A549 (cell line): Measurements from ENCODE around the gene BANP. TPM values are rescaled to one million over a fixed set of nuclear protein-coding genes. Genes with fewer than 3 reads are reported as not detected.

ENCODE experiments used
- ATAC-seq, 2 experiments: fragments of 200-7000 bp in 1 of 2; fragments of >200 bp in 1 of 2; cut with Nextera tagmentation in 1 of 2; cut with Tn5 transposase in 1 of 2; 3 replicates each; pipeline versions ENCODE4 v1.8.0 to v1.9.1; 2018 to 2020; ENCODE audit warnings: mild to moderate bottlenecking in 1 of 2, moderate library complexity in 1 of 2
- CTCF ChIA-PET: fragments of 300-600 bp; sonication (Branson Sonifier 250); formaldehyde crosslinking; extraction: SDS; loops from one replicate; lab custom pipeline; 2021; ENCODE audit warnings: antibody characterized with exemption, inconsistent platforms; lab: Yijun Ruan, JAX
- POLR2A ChIA-PET: fragments of 350-600 bp; formaldehyde crosslinking; extraction: SDS; loops from one replicate; lab custom pipeline; 2021; ENCODE audit warnings: antibody characterized with exemption, inconsistent platforms; lab: Yijun Ruan, JAX
- DNase-seq, 2 experiments: peaks; one replicate each; pipeline versions ENCODE4 v3.0.0 to v3.0.0-alpha.2; 2011 to 2016; ENCODE audit warnings: low read depth in 1 of 2, low spot score in 1 of 2
- FAIRE-seq: peaks from 2 replicates; lab custom pipeline; 2011; peaks lifted over from hg19 to GRCh38; lab: Jason Lieb, UNC
- H3K27ac ChIP-seq, 2 experiments: fragments of >200 bp; sonication (Bioruptor Twin); formaldehyde crosslinking; 3 replicates each; pipeline ENCODE4 v1.5.1; 2016 to 2017
- H3K4me1 ChIP-seq: fragments of >200 bp; sonication (Bioruptor Twin); formaldehyde crosslinking; 3 replicates; pipeline ENCODE4 v1.6.1; 2016
- H3K4me2 ChIP-seq: fragments of >200 bp; sonication (Bioruptor Twin); formaldehyde crosslinking; 3 replicates; pipeline ENCODE4 v1.6.1; 2016
- H3K4me3 ChIP-seq: fragments of >200 bp; sonication (Bioruptor Twin); formaldehyde crosslinking; 3 replicates; pipeline ENCODE4 v1.5.1; 2016
- H3K9me3 ChIP-seq: fragments of >200 bp; sonication (Bioruptor Twin); formaldehyde crosslinking; 3 replicates; pipeline ENCODE4 v1.6.1; 2016
- ESRRA ChIP-seq: fragments of 150-350 bp; IDR thresholded peaks from 2 replicates; pipeline ENCODE4 v1.6.1; 2014; ENCODE audit warnings: mild to moderate bottlenecking, low read length, borderline replicate concordance
- KDM1A ChIP-seq: fragments of 200-600 bp; sonication (generic); IDR thresholded peaks from 2 replicates; pipeline ENCODE4 v1.6.1; 2016; ENCODE audit warnings: low read depth, mild to moderate bottlenecking
- MAFK ChIP-seq: fragments of 450-650 bp; IDR thresholded peaks from 2 replicates; pipeline ENCODE4 v1.6.1; 2014; ENCODE audit not compliant: partially characterized antibody
- MAZ ChIP-seq: fragments of 150-350 bp; IDR thresholded peaks from 2 replicates; pipeline ENCODE4 v1.6.1; 2014; ENCODE audit warnings: antibody characterized with exemption, low read depth, low read length, borderline replicate concordance
- NFE2L2 ChIP-seq: fragments of 150-350 bp; conservative IDR thresholded peaks from 2 replicates; pipeline ENCODE4 v1.6.1; 2014; ENCODE audit warnings: low read length
- NPAS2 ChIP-seq: fragments of 250-450 bp; sonication (Bioruptor Pico); IDR thresholded peaks from 2 replicates; pipeline ENCODE4 v1.8.0; 2022; ENCODE audit warnings: mild to moderate bottlenecking, moderate library complexity, borderline replicate concordance
- PHF8 ChIP-seq: fragments of 200-600 bp; sonication (generic); IDR thresholded peaks from 2 replicates; pipeline ENCODE4 v1.6.1; 2016; ENCODE audit warnings: low read depth, mild to moderate bottlenecking, antibody characterized with exemption, moderate library complexity, borderline replicate concordance
- USF2 ChIP-seq: fragments of 450-650 bp; IDR thresholded peaks from 2 replicates; pipeline ENCODE4 v1.6.1; 2014; ENCODE audit warnings: antibody characterized with exemption
- ZNF302 ChIP-seq: fragments of 250-450 bp; sonication (Bioruptor Pico); IDR thresholded peaks from 2 replicates; pipeline ENCODE4 v1.9.0; 2021; ENCODE audit warnings: inconsistent platforms, mild to moderate bottlenecking, moderate library complexity
- WGBS: methylation state at CpG from one replicate; pipeline ENCODE4 v1.1.6; 2017; ENCODE audit errors: missing lambda C conversion rate; 5-methylcytosine and 5-hydroxymethylcytosine counted together
- polyA plus RNA-seq, 4 experiments: library from polyadenylated mRNA; depleted of rRNA in 3 of 4; stranded (reverse); fragments of >200 nt; fragmentation: RNase III in 1 of 4; extraction: RNeasy Plus Mini Kit Qiagen cat#74134 plus additional on column Dnase treatment in 1 of 4; gene quantifications; 2 replicates in 3 of 4; 3 replicates in 1 of 4; pipeline ENCODE4 v1.2.3, GENCODE V29; 2011 to 2017
- TF ChIP-seq, protein P1 (sequence below): fragments of >200 bp; sonication (Bioruptor Twin); formaldehyde crosslinking; IDR thresholded peaks from 3 replicates; pipeline ENCODE4 v1.5.1; 2016
- TF ChIP-seq, protein P2 (sequence below): fragments of 200-600 bp; sonication (generic); IDR thresholded peaks from 2 replicates; pipeline ENCODE4 v1.6.1; 2016; ENCODE audit warnings: antibody characterized with exemption, mild to moderate bottlenecking, moderate library complexity

Gene BANP
- polyA plus RNA-seq, 2 of the 4 experiments (the other 2 are of a cell fraction), result 17.1 to 17.2 TPM

GRCh38 chr16:87939562-87940423 is 11.4 kb upstream of the BANP start:
- Histone ChIP-seq H3K4me2 (no peak overlapping the region), H3K9me3 (no peaks in the 10 kb centered on the region), H3K4me1 (no peaks in the 10 kb centered on the region), H3K4me3 (no peak overlapping the region), H3K27ac (no peak overlapping the region)
- peak in 1 of 2 experiments; percentile 63; a peak in 3 of 6 replicates for ATAC-seq
- FAIRE-seq, result no peak
- ChIA-PET CTCF (interaction anchor here (0.8 to 1.0 kb wide), 2 partner anchors 11 to 23 kb away, joined by 3 to 4 read pairs; partner anchors contain the start of gene BANP), POLR2A (interaction anchor here (0.8 kb wide), 1 partner anchor 11 kb away, joined by 3 read pairs; the partner anchor contains the start of gene BANP)
- DNase-seq, result no peak
- no peak for TF ChIP-seq PHF8
- no peak for TF ChIP-seq NFE2L2
- no peak for TF ChIP-seq NPAS2 (CRISPR knock-in tag)
- TF ChIP-seq, protein P1, sequence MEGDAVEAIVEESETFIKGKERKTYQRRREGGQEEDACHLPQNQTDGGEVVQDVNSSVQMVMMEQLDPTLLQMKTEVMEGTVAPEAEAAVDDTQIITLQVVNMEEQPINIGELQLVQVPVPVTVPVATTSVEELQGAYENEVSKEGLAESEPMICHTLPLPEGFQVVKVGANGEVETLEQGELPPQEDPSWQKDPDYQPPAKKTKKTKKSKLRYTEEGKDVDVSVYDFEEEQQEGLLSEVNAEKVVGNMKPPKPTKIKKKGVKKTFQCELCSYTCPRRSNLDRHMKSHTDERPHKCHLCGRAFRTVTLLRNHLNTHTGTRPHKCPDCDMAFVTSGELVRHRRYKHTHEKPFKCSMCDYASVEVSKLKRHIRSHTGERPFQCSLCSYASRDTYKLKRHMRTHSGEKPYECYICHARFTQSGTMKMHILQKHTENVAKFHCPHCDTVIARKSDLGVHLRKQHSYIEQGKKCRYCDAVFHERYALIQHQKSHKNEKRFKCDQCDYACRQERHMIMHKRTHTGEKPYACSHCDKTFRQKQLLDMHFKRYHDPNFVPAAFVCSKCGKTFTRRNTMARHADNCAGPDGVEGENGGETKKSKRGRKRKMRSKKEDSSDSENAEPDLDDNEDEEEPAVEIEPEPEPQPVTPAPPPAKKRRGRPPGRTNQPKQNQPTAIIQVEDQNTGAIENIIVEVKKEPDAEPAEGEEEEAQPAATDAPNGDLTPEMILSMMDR, result no peak
- 77% methylated on average over 13 of the region's 13 CpGs for WGBS

- no peak overlapping the region for H3K4me2 ChIP-seq
- H3K9me3 ChIP-seq, result no peaks in the 10 kb centered on the region
- DNase-seq, result no peak
- no peak overlapping the region for H3K4me3 ChIP-seq
- POLR2A ChIA-PET, result no interaction called here
- WGBS, result 65% methylated on average over 5 of the region's 5 CpGs
- CTCF ChIA-PET, result no interaction called here
- TF ChIP-seq NFE2L2 (no peak), KDM1A (no peak)
- TF ChIP-seq, all 56 proteins: peak for 0
- Histone ChIP-seq H3K27ac (no peak overlapping the region), H3K4me1 (no peaks in the 10 kb centered on the region)
- FAIRE-seq (no peak), ATAC-seq (no peak)
Measured at GRCh38 chr16:87942680-87943079, 8.6 kb upstream of the BANP start.

DNA sequence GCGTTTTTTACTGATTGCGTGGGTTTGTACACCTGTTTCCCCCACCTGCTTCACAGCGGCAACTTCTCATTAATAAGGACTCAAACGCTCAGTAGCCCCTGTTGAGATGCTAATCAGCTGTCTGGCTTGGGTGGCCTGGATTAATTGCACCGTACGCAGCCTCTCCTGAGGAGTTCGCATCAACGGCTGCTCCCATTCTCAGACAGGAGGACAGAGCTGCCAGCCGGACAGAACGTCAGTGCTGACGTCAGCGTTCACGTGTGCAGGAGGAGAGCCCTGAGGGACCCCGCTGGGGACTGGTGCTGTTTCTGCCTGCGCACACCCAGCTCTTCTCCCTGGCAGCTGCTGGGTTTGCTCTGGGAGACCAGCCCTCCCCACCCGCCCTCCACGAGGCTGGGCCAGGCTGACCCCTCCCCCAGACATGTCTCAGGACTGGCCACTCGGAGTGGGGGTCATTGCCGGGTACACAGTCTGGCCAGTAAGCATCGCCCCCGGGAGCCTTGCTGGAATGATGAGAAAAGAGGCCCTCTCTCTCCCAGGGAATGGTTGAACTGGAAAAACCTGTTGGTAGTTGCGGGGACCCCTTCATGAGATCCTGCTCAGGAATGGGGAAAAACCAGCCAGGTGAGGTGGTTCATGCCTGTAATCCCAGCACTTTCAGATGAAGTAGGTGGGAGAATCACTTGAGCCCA is 5.7 kb upstream of the BANP start:
- DNase-seq (peak in 1 of 2 experiments; percentile 50), FAIRE-seq (no peak), ATAC-seq (peak; percentile 28 to 46; a peak in 4 of 6 replicates)
- POLR2A ChIA-PET, result no interaction called here
- H3K4me1 ChIP-seq, result no peaks in the 10 kb centered on the region
- peak overlapping the region; percentile 47; the same call in 2 of the 3 replicates for H3K4me2 ChIP-seq
- TF ChIP-seq MAZ, result no peak
- TF ChIP-seq, protein P2, sequence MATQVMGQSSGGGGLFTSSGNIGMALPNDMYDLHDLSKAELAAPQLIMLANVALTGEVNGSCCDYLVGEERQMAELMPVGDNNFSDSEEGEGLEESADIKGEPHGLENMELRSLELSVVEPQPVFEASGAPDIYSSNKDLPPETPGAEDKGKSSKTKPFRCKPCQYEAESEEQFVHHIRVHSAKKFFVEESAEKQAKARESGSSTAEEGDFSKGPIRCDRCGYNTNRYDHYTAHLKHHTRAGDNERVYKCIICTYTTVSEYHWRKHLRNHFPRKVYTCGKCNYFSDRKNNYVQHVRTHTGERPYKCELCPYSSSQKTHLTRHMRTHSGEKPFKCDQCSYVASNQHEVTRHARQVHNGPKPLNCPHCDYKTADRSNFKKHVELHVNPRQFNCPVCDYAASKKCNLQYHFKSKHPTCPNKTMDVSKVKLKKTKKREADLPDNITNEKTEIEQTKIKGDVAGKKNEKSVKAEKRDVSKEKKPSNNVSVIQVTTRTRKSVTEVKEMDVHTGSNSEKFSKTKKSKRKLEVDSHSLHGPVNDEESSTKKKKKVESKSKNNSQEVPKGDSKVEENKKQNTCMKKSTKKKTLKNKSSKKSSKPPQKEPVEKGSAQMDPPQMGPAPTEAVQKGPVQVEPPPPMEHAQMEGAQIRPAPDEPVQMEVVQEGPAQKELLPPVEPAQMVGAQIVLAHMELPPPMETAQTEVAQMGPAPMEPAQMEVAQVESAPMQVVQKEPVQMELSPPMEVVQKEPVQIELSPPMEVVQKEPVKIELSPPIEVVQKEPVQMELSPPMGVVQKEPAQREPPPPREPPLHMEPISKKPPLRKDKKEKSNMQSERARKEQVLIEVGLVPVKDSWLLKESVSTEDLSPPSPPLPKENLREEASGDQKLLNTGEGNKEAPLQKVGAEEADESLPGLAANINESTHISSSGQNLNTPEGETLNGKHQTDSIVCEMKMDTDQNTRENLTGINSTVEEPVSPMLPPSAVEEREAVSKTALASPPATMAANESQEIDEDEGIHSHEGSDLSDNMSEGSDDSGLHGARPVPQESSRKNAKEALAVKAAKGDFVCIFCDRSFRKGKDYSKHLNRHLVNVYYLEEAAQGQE, result no peak
- TF ChIP-seq ZNF302 (CRISPR knock-in tag), result no peak
- TF ChIP-seq MAFK, result peak; percentile 77
- no peak for TF ChIP-seq ESRRA
- 0 out of 2 replicates have a peak, but pooled peaks have one; percentile 28 for TF ChIP-seq USF2
- CTCF ChIA-PET, result interaction anchor here (0.8 kb wide), 1 partner anchor 8 kb away, joined by 3 read pairs; no protein-coding TSS in a partner anchor
- no peaks in the 10 kb centered on the region for H3K9me3 ChIP-seq
- 52% methylated on average over 17 of the region's 22 CpGs for WGBS
- H3K4me3 ChIP-seq, result no peak overlapping the region
- peak overlapping the region in 1 of 2 experiments; percentile 43; a peak in 2 of 6 replicates for H3K27ac ChIP-seq
